ENCODE data around the gene TP73.

TP73 gene

GRCh38 chr1:3672231-3672970, 20.1 kb downstream of the TP73 start:
- Histone ChIP-seq H3K27me3 (ENCODE audit: control insufficient read depth in 1 of 2, insufficient read depth in 2 of 2, low read length in 2 of 2) (peaks cover 0 to 42% of the 10 kb centered on the region in 2 donors), H3K4me3 (ENCODE audit: low read depth in 1 of 2, low read length in 2 of 2) (no peak overlapping the region), H3K9me3 (ENCODE audit: low read length) (no peaks in the 10 kb centered on the region), H3K9ac (ENCODE audit: low read length) (no peak overlapping the region), H3K27ac (ENCODE audit: low read depth, low read length) (no peak overlapping the region), H3K36me3 (ENCODE audit: insufficient read depth, low read length) (no peaks in the 10 kb centered on the region), H3K4me1 (ENCODE audit: insufficient read depth, low read length) (no peaks in the 10 kb centered on the region)

- Histone ChIP-seq H3K36me3 (ENCODE audit: insufficient read depth, low read length) (no peaks in the 10 kb centered on the region), H3K27me3 (ENCODE audit: control insufficient read depth in 1 of 2, insufficient read depth in 2 of 2, low read length in 2 of 2) (peaks cover 0 to 40% of the 10 kb centered on the region in 2 donors), H3K4me3 (ENCODE audit: low read depth in 1 of 2, low read length in 2 of 2) (no peak overlapping the region), H3K9me3 (ENCODE audit: low read length) (no peaks in the 10 kb centered on the region), H3K4me1 (ENCODE audit: insufficient read depth, low read length) (no peaks in the 10 kb centered on the region), H3K27ac (ENCODE audit: low read depth, low read length) (no peak overlapping the region), H3K9ac (ENCODE audit: low read length) (no peak overlapping the region)
Observed at GRCh38 chr1:3672971-3673361, 20.6 kb downstream of the TP73 start.

GRCh38 chr1:3673381-3674099, 21.2 kb downstream of the TP73 start:
- H3K36me3 ChIP-seq (ENCODE audit: insufficient read depth, low read length), result no peaks in the 10 kb centered on the region
- H3K9ac ChIP-seq (ENCODE audit: low read length), result no peak overlapping the region
- no peak overlapping the region for H3K27ac ChIP-seq (ENCODE audit: low read depth, low read length)
- peaks cover 0 to 41% of the 10 kb centered on the region in 2 donors for H3K27me3 ChIP-seq (ENCODE audit: control insufficient read depth in 1 of 2, insufficient read depth in 2 of 2, low read length in 2 of 2)
- H3K4me1 ChIP-seq (ENCODE audit: insufficient read depth, low read length), result no peaks in the 10 kb centered on the region
- H3K9me3 ChIP-seq (ENCODE audit: low read length), result no peaks in the 10 kb centered on the region
- no peak overlapping the region for H3K4me3 ChIP-seq (ENCODE audit: low read depth in 1 of 2, low read length in 2 of 2)

GRCh38 chr1:3674100-3675094, 22.1 kb downstream of the TP73 start:
- H3K9ac ChIP-seq (ENCODE audit: low read length), result no peak overlapping the region
- no peak overlapping the region for H3K27ac ChIP-seq (ENCODE audit: low read depth, low read length)
- no peak overlapping the region for H3K4me3 ChIP-seq (ENCODE audit: low read depth in 1 of 2, low read length in 2 of 2)
- no peaks in the 10 kb centered on the region for H3K9me3 ChIP-seq (ENCODE audit: low read length)
- H3K4me1 ChIP-seq (ENCODE audit: insufficient read depth, low read length), result no peaks in the 10 kb centered on the region
- no peaks in the 10 kb centered on the region for H3K36me3 ChIP-seq (ENCODE audit: insufficient read depth, low read length)
- peaks cover 0 to 39% of the 10 kb centered on the region in 2 donors for H3K27me3 ChIP-seq (ENCODE audit: control insufficient read depth in 1 of 2, insufficient read depth in 2 of 2, low read length in 2 of 2)

- Histone ChIP-seq H3K9ac (ENCODE audit: low read length) (no peak overlapping the region), H3K27me3 (ENCODE audit: control insufficient read depth in 1 of 2, insufficient read depth in 2 of 2, low read length in 2 of 2) (peaks cover 0 to 32% of the 10 kb centered on the region in 2 donors), H3K36me3 (ENCODE audit: insufficient read depth, low read length) (no peaks in the 10 kb centered on the region), H3K4me3 (ENCODE audit: low read depth in 1 of 2, low read length in 2 of 2) (no peak overlapping the region), H3K27ac (ENCODE audit: low read depth, low read length) (no peak overlapping the region), H3K9me3 (ENCODE audit: low read length) (no peaks in the 10 kb centered on the region), H3K4me1 (ENCODE audit: insufficient read depth, low read length) (no peaks in the 10 kb centered on the region)
Observed at GRCh38 chr1:3675436-3675835, 23.1 kb downstream of the TP73 start.

GRCh38 chr1:3676581-3677470, 24.5 kb downstream of the TP73 start:
- H3K27me3 ChIP-seq (ENCODE audit: control insufficient read depth in 1 of 2, insufficient read depth in 2 of 2, low read length in 2 of 2), result peaks cover 0 to 20% of the 10 kb centered on the region in 2 donors
- H3K9ac ChIP-seq (ENCODE audit: low read length), result no peak overlapping the region
- no peak overlapping the region for H3K4me3 ChIP-seq (ENCODE audit: low read depth in 1 of 2, low read length in 2 of 2)
- H3K36me3 ChIP-seq (ENCODE audit: insufficient read depth, low read length), result no peaks in the 10 kb centered on the region
- no peak overlapping the region for H3K27ac ChIP-seq (ENCODE audit: low read depth, low read length)
- H3K9me3 ChIP-seq (ENCODE audit: low read length), result no peaks in the 10 kb centered on the region
- H3K4me1 ChIP-seq (ENCODE audit: insufficient read depth, low read length), result no peaks in the 10 kb centered on the region

- no peak overlapping the region for H3K27ac ChIP-seq (ENCODE audit: low read depth, low read length)
- no peak overlapping the region for H3K9ac ChIP-seq (ENCODE audit: low read length)
- H3K4me3 ChIP-seq (ENCODE audit: low read depth in 1 of 2, low read length in 2 of 2), result no peak overlapping the region
- H3K9me3 ChIP-seq (ENCODE audit: low read length), result no peaks in the 10 kb centered on the region
- H3K4me1 ChIP-seq (ENCODE audit: insufficient read depth, low read length), result no peaks in the 10 kb centered on the region
- H3K36me3 ChIP-seq (ENCODE audit: insufficient read depth, low read length), result no peaks in the 10 kb centered on the region
- peaks cover 0 to 23% of the 10 kb centered on the region in 2 donors for H3K27me3 ChIP-seq (ENCODE audit: control insufficient read depth in 1 of 2, insufficient read depth in 2 of 2, low read length in 2 of 2)
Observed at GRCh38 chr1:3677484-3677883, 25.2 kb downstream of the TP73 start.

- no peak overlapping the region for H3K27ac ChIP-seq (ENCODE audit: low read depth, low read length)
- no peak overlapping the region for H3K4me3 ChIP-seq (ENCODE audit: low read depth in 1 of 2, low read length in 2 of 2)
- no peaks in the 10 kb centered on the region for H3K4me1 ChIP-seq (ENCODE audit: insufficient read depth, low read length)
- no peaks in the 10 kb centered on the region for H3K36me3 ChIP-seq (ENCODE audit: insufficient read depth, low read length)
- no peak overlapping the region for H3K9ac ChIP-seq (ENCODE audit: low read length)
- no peaks in the 10 kb centered on the region for H3K9me3 ChIP-seq (ENCODE audit: low read length)
- H3K27me3 ChIP-seq (ENCODE audit: control insufficient read depth in 1 of 2, insufficient read depth in 2 of 2, low read length in 2 of 2), result peaks cover 0 to 24% of the 10 kb centered on the region in 2 donors
Observed at GRCh38 chr1:3678361-3679097, 26.2 kb downstream of the TP73 start.

- Histone ChIP-seq H3K27me3 (ENCODE audit: control insufficient read depth in 1 of 2, insufficient read depth in 2 of 2, low read length in 2 of 2) (peaks cover 0 to 28% of the 10 kb centered on the region in 2 donors), H3K27ac (ENCODE audit: low read depth, low read length) (no peak overlapping the region)
Observed at GRCh38 chr1:3679098-3679555, 26.8 kb downstream of the TP73 start.

More at GRCh38 chr1:3679098-3679555, 26.8 kb downstream of the TP73 start:
- Histone ChIP-seq H3K9ac (ENCODE audit: low read length) (no peak overlapping the region), H3K4me1 (ENCODE audit: insufficient read depth, low read length) (no peaks in the 10 kb centered on the region), H3K4me3 (ENCODE audit: low read depth in 1 of 2, low read length in 2 of 2) (no peak overlapping the region), H3K36me3 (ENCODE audit: insufficient read depth, low read length) (no peaks in the 10 kb centered on the region), H3K9me3 (ENCODE audit: low read length) (no peaks in the 10 kb centered on the region)

Measured in muscle layer of colon (tissue), 2 donors.